ENCODE measurements around the gene CCL4.
A peak's percentile ranks its signal among the peaks of the same experiment; 100 is the strongest.
"Not testable (repeated sequence)": the region's sequence is repeated elsewhere in the genome, so short reads cannot be mapped to it uniquely, and the experiment has no call there.

Gene CCL4

DNA sequence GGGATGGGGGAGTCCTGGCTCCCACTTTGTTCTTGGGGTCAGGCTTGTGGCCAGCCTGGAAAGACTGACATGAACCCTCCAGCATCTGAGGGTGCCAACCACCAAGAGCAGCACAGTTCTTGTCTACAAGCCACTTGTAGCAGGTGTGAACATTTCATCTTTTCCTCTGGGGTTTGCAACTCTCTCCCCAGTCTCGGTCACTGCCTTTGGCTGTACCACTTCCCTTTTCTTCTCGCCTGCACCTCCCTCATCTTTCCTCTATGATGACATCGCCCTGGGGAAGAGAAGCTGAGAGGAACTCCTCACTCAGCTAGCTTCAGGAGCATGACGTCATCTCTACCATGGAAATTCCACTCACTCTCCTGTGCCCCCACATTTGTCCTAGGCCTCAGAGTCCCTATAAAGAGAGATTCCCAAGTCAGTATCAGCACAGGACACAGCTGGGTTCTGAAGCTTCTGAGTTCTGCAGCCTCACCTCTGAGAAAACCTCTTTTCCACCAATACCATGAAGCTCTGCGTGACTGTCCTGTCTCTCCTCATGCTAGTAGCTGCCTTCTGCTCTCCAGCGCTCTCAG, at the start of gene CCL4:
CCL4 (plus strand) TSS at position 427 of the 575 bp plus-strand sequence; CDS start at position 506, 79 bp downstream.
- DNase-seq (ENCODE audit: low read depth), result not testable (repeated sequence)

DNA sequence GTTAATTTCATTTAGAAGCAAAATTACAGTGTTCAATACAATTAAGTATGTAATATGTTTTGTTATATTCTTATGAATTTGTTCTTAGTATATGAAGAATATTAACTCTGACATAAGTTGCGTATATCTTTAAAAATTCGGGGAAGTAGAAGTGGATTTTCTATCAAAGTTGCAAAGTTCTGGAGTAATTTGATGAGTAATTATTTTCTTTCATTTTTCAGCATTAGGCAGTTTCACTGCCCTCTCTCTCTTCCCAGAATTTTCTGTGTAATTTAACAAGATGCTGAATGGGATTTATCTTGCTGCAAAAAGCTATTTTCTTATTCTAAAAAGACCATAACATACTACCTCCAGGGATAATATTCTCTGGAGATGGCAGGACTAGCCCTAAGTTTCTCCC, 48.5 kb upstream of the CCL4 start:
- DNase-seq (ENCODE audit: low read depth), result no peak

DNA sequence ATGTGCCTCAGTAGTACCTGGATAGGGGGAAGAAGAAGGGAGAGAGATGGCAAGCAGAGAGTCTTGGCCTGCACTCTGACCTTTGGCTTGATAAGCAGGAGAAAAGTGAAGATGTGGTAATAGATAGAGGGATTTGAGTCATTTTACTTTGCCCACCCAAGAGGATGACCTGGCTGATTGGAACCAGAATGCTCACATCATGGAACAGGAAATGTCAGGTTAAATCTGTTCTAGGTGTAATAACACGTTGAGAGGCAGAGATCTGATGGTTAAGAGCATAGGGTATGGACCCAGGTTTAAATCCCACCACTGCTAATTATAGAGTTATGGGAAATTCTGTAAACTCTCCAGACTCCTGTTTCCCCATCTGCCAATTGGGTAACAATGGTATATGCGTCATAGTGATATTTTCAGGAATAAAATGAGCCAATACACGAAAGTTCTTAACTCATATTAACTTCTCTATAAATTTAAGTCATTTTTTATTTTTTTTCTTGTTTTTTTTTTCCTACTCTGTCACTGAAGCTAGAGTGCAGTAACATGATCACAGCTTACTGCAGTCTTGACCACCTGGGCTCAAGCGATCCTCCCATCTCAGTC, 47.6 kb upstream of the CCL4 start:
- no peak for DNase-seq (ENCODE audit: low read depth)

DNA sequence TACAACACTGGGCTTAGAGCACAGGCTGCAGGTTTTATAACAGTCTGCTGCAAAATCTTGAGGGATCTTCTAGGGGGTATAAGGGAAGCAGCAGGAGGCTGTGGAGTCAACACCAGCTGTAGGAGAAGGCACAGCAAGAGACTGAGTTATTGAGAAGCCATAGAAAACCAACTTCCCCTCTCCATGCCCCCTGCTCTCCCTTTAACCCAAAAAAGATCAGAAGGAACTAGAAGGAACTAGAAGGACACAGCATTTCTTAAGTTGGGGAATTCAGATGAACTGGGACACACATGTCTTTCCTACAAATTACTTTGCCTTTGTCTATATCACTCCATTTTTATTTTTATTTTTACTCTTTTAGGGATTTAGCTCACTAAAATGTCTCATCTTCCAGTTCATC, 45.7 kb upstream of the CCL4 start:
- DNase-seq (ENCODE audit: low read depth), result no peak

DNA sequence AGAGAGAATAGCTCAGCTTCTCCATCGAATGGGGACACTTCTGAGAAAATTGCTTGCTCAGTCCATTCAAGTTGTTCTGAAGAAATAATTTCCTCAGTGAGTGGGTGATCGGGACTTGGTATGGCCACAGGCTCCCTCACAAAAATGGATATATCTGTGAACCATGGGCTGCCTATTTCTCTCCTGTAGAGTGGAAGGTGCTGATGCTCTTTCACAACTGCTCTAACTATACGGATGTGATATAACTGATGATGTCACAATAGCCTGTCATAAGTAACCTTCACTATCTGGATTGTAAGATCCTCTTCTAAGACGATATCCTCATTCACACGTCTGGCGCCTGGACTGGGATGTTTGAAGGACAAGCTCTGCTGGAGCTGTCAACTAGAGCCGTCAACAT, 44.2 kb upstream of the CCL4 start:
- DNase-seq (ENCODE audit: low read depth), result no peak

DNA sequence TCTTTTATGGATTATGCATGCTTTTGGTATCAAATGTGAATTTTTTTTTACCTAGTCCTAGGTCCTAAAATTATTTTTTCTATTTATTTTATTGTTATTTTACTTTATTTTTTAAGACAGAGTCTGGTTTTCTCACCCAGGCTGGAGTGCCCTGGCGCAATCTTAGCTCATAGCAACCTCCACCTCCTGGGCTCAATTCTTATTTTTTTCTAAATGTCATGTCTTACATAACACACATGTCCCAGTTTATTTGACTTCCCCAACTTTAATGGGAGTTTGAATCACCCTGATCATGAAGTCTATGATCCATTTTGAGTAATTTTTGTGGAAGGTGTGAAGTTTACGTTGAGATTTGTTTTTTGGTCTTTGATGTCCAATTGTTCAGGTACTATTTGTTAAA, 42.8 kb upstream of the CCL4 start:
- no peak for DNase-seq (ENCODE audit: low read depth)

DNA sequence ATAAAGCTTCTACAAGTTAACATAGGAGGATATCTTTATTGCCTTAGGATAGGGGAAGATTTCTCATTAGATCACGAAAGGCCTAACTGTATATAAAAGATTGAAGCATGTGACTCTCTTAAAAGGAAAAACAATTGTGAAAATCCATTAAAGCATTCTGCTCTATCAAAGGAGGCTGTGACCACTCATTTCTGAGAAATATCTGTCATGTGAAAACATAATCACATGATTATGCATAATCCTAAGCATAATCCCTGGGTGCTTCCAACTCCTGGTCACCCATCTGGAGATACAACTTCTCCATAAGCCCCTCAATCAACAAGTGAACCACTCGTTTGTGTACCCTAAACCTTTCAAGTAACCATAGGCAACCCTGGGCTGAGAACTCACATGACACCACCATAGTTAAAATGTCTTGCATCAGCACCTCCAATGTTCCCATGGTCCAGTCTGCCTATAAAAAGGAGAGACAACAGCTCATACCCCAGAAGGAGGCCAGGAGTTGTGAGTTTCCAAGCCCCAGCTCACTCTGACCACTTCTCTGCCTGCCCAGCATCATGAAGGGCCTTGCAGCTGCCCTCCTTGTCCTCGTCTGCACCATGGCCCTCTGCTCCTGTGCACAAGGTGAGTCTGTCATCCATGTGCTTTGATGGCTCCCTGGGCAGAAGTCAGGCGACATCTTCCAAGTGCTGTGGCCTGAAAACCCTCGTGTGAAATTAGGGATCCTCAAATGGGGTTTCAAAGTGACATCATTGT, 39.7 kb upstream of the CCL4 start, which contains the start of gene CCL18:
CCL18 (plus strand) TSS at position 487 of the 756 bp plus-strand sequence; CDS start at position 558, 71 bp downstream.
- DNase-seq (ENCODE audit: low read depth), result no peak

DNA sequence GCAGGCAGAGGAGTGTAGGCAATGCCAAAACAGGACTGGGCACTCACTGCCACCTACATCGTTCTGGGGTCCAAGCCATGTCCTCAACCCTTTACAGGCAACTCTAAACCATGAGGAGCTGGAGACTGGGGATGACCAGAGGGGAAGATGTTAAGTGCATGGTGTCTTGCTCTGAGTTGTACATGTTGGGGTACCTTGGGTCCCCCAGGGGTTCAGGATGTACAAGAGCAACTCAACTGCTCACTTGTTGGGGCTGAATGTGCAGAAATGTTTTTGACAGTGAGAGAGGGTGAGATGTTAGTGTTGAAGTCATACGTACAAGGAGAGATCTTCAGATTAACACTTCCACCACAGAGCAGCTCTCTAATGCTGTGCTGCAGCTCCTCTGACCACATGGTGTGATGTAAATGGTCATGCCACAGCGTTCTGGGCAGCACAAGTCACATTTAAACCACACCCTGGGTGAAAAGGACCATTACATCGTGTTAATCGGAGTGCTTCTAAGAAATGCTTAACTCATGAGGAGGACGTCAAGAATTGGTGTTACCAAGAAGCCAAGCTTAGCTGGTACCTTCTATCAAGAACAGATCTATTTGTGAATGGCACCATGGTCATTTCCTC, 37.2 kb upstream of the CCL4 start:
- no peak for DNase-seq (ENCODE audit: low read depth)

DNA sequence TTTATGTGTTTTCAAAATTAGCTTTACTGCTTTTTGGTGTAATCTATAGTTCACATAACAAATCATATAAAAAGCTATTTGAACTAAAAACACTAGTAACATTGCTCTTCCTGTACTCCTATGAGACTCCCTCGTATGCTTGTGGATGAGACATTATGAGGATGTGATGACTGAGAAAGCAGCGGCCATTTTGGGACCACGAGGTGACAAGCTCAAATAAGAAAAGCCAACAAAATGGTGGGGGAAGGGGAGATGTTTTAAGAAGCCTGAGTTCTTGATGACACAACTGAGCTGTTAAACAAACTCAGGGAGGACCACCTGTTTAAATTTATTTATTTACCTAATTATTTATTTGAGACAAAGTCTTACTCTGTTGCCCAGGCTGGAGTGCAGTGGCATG, 35.1 kb upstream of the CCL4 start:
- DNase-seq (ENCODE audit: low read depth), result no peak

DNA sequence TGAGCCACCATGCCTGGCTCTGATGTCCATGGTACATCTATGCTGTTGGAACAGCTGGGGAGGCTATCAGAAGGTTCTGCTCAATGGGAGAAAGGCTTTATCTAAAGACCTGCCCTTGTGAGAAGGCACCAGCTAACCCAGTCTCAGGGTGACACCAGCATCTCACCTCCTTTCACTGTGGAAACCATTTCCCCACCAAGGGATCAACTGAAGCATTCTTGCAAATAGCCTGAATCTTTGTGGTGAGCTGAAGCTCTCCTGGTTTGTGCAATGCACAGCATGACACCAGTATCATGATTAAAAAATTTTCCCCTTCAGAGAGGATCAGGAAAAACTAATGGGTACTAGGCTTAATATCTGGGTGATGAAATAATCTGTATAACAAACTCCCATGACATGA, 34.5 kb upstream of the CCL4 start:
- DNase-seq (ENCODE audit: low read depth), result no peak

DNA sequence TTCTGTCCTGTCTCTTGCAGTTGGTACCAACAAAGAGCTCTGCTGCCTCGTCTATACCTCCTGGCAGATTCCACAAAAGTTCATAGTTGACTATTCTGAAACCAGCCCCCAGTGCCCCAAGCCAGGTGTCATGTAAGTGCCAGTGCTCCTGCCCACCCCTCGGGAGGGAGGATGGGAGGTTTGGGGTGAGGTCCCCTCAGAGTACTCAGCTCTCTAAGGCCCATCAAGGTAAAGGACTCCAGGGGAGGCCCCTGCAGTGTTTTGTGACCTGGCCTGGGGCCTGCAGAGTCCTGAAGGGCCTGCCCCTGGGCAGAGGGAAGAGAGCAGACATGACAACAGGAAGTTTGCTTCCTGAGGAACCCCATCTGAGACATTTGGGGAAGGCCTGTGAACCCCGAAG, 33.2 kb upstream of the CCL4 start:
- no peak for DNase-seq (ENCODE audit: low read depth)

DNA sequence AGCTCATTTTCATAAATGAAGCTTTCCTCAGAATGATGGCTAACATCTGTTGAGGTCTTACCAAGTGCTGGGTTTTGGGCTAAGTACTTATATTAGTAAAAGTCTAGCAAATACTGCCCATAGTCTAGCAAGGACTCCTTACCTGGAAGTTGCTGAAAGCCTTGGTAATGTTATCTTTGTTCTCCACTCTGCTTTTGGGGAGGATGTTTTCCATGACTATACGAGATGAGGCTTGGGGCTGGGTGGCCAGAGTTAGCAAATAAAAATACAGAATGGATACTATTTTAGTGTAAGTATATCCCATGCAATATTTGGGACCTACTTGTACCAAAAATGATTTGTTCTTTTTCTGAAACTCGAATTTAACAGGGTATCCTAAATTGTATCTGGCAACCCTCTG, 31.9 kb upstream of the CCL4 start:
- no peak for DNase-seq (ENCODE audit: low read depth)

DNA sequence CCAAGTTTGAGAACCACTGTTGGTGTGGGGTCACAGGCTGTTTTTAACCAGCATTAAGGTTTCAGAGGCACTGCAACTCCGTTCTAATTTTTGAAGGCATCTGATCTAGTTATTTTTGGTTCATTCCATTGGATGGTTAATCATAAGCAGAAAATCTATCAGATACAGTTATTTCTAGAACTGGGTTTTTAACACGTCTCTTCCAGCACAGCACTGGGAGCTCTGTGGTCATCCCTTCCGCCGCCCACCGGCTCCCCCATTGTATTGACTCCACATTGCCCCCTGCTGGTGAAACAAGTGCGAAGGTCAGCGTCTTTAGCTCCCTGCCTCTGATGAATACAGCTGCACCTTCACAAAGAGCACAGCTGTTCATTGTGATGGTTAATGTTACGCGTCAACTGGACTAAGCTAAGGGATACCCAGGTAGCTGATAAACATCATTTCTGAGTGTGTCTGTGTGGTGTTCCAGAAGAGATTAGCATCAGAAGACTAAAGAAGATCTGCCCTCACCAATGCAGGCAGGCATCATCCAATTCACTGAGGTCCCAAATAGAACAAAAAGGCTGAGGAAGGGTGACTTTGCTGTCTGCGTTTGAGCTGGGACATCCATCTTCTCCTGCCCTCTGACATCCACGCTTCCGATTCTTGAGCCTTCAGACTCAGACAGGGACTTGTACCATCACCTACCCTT, 31.1 kb upstream of the CCL4 start:
- peak; percentile 56 for DNase-seq (ENCODE audit: low read depth)

DNA sequence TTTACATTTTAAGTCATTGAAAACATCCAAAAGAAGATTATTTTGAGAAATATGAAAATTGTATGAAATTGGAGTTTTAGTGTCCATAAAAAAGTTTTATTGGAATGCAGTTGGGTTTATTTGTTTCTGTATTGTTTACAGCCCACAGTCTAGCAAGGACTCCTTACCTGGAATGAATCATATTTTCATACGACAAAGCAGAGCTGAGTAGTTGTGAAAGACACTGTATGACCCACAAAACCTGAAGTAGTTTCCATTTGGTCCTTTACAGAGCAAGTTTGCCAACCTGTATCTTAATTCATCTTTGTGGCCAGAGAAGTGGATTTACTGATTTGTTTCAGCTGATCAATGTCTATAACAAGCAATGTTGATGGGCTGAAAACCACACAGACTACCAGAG, 29.3 kb upstream of the CCL4 start:
- no peak for DNase-seq (ENCODE audit: low read depth)

DNA sequence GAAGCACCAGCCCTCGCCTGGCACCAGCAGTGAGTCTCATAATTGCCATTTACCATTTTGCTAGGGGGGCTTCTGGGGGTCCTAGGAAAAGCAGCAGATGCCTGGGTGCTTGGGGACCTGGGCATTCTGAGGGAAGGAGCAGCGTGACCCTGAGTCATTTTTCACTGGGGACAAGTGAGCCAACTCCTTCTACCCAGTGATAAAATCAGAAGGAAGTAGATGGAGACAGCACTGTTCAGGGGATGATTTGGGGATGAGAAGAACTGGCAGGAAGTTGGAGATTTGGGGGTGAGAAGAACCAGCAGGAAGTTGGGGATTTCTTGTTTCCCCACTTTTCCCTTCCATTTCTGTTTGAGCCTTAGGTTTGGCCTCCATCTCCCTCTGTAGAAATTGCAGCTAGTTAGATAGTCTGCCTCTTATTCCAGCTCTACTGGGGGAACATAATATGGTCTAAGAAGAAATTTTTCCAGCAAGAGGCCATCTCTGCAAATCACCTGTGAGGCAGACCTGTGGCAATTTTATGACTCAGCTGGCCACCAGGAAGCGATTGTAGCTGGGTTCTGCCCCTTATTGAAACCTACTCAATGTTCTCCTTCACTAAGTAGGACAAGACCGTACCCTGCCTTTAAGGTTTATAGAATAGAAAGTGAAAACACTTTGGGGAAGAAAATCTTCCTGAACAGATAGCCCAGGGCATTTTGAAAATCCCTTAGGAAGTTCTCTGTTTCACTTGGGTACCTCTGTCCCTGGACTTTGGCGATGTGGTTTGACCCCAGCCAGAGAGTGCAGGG, 21.8 kb upstream of the CCL4 start:
- DNase-seq (ENCODE audit: low read depth), result not testable (repeated sequence)

DNA sequence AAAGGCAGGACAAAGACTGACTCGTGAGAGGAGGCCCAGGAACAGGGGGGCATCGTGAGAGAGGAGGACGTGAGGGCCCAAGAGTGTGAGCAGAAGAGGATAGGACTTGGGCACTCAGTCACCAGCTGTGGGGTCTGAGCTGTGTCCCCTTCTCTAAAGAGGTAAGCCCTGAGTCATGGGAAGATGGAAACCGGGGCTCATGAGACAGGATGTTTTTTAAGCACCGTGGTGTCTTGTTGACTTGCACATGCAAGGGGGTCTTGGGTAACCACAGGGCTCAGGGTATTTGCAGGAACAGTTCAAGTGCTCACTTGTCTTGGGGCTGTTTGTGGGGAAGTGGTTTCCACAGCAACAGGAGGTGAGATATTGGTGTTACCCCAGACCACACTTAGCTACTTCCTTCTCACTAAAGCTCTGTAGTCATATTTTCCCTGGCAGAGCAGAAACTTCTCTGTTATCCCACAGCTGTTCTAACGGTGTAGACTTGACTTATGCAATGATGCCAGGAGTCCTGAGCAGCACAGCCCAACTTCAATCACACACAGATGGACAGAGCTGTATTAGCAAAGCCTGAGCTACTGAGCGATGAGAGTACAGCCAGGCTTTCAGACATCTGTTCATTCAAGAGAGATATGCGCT, 21.0 kb upstream of the CCL4 start:
- DNase-seq (ENCODE audit: low read depth), result peak; percentile 29

DNA sequence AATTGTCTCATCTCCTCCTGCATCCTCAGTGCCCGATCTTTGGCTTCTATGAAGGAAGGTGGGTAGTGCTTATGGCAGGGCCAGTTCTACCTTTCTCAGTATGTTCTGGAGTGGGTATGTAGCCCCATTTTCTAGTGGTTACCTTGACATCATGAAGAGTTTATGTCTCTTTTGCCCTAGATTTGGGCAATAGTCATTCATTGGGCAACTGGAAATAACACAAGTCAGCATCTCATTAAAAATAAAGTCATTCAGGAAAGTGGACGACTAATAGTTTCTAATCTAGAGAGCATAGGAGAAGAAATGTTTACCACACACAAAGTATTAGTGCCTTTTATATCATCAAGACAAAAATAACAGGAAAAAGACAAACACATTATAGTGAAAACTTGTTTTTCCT, 19.9 kb upstream of the CCL4 start:
- DNase-seq (ENCODE audit: low read depth), result not testable (repeated sequence)

DNA sequence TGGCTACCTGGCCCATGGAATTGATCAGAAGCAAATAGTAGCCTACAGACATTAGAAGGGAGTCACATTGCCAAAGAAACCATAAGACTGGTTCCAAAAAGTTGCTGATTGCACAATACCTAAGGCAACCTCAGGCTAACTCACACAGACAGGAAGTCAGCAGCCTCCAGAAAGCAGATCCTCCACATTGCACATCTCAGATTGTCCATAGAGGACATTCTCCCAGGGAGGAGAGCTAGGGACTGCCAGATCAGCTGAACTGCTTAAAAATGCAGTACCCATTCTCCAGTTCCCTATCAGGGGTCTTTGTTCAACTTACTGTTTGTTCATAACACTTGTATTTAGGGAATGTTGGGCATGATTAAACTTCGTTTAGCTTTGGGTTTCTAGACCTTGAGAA, 17.9 kb upstream of the CCL4 start:
- no peak for DNase-seq (ENCODE audit: low read depth)

DNA sequence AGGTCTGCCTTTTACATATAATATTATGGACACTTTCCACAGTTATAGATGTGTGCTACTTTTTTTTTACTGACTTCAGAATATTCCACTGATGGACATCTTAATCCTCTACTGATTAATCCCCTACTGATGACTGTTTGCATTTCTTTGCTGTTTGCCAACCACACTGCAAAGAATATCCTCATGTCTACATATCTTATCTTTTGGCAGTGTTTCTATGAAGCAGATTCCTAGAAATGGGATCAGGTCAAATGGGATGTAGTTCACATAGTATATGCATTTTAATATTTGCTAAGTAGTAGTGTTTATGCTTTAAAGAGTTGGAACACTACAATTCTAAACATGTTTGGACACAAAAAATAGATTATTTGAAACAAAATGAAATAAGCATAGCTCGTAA, 16.8 kb upstream of the CCL4 start:
- no peak for DNase-seq (ENCODE audit: low read depth)

DNA sequence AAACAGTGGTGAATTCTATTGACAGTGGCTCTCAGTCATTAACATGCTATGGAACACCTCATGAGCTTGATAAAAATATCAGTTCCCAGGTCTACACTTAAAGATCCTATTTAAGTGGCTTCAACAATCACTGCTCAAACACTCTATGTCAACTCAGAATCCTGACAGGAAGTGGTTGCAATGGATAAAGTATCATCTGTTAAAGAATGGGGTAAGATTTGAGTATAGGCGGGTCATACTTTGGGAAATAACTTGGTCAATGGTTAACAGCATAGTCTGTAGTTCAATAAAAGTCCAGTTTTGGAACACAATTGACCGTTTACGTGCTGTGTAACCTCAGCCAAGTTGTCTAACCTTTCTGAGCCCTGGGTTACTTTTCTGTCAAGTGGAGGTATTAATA, 16.2 kb upstream of the CCL4 start:
- DNase-seq (ENCODE audit: low read depth), result not testable (repeated sequence)

All from stimulated activated CD8-positive, alpha-beta memory T cell treated with anti-CD3 and anti-CD28 coated beads, Interleukin-7, amount 100 ng/mL, for 24 hours (primary cell).